Left ventricle myocardium inferior (tissue), 1 donor: ENCODE data around the gene EMC7. TPM values are rescaled to one million over a fixed set of nuclear protein-coding genes. Genes with fewer than 3 reads are reported as not detected.
A peak's percentile ranks its signal among the peaks of the same experiment; 100 is the strongest.

Experiments used
- DNase-seq: peaks from one replicate; pipeline ENCODE4 v3.0.0-alpha.2; 2020
- H3K27ac ChIP-seq: fragments of 200-600 bp; replicated peaks from 2 replicates; pipeline ENCODE4 v1.8.0; 2021
- H3K27me3 ChIP-seq: fragments of 200-600 bp; 2 replicates; pipeline ENCODE4 v1.8.0; 2021; ENCODE audit warnings: low read depth
- H3K36me3 ChIP-seq: fragments of 200-600 bp; 2 replicates; pipeline ENCODE4 v1.8.0; 2021
- H3K4me1 ChIP-seq: fragments of 200-600 bp; 2 replicates; pipeline ENCODE4 v1.8.0; 2021
- H3K4me3 ChIP-seq: fragments of 200-600 bp; 2 replicates; pipeline ENCODE4 v1.8.0; 2021; ENCODE audit warnings: mild to moderate bottlenecking, moderate library complexity
- H3K9me3 ChIP-seq: fragments of 200-600 bp; replicated peaks from 2 replicates; pipeline ENCODE4 v1.8.0; 2021
- CTCF ChIP-seq: fragments of 200-600 bp; IDR thresholded peaks from 2 replicates; pipeline ENCODE4 v1.8.0; 2021; ENCODE audit warnings: antibody characterized with exemption, mild to moderate bottlenecking, borderline replicate concordance
- intact Hi-C: fragments of 100-400 bp; cut with micrococcal nuclease; formaldehyde crosslinking; loops from one replicate; pipeline ENCODE4 v1.11.0; 2022
- total RNA-seq: library from RNA; stranded (reverse); fragmentation: NEBNext Ultra II Directional; extraction: Animal tissue kit (Norgen Biotek cat#: 25700); gene quantifications from one replicate; pipeline ENCODE4 v1.2.1, GENCODE V29; 2021
- donor health status: DM: no; HTN: yes; CAD: no; lungs with severe emphysema.

EMC7 gene
- total RNA-seq, 1 donor from 2014 or later: 56.5 TPM

GRCh38 chr15:34107315-34107714 is 5.7 kb upstream of the EMC7 start:
- Histone ChIP-seq H3K4me1 (peaks cover 8% of the 10 kb centered on the region), H3K36me3 (no peaks in the 10 kb centered on the region), H3K27me3 (no peaks in the 10 kb centered on the region), H3K9me3 (no peaks in the 10 kb centered on the region), H3K4me3 (no peak overlapping the region), H3K27ac (no peak overlapping the region)
- no peak for TF ChIP-seq CTCF
- intact Hi-C loops: loop anchor here (10.0 kb wide), 1 partner anchor 117 kb away; the partner anchor contains the start of gene EMC4
- no peak for DNase-seq

- DNase-seq: no peak
- Histone ChIP-seq H3K4me3 (no peak overlapping the region), H3K27ac (no peak overlapping the region), H3K36me3 (no peaks in the 10 kb centered on the region), H3K4me1 (peaks cover 11% of the 10 kb centered on the region), H3K27me3 (no peaks in the 10 kb centered on the region), H3K9me3 (no peaks in the 10 kb centered on the region)
- intact Hi-C loops: loop anchor here (10.0 kb wide), 1 partner anchor 118 kb away; the partner anchor contains the start of gene EMC4
- TF ChIP-seq CTCF: no peak
These were observed 4.8 kb upstream of the EMC7 start for GRCh38 chr15:34106423-34106822.

- Histone ChIP-seq H3K9me3 (no peaks in the 10 kb centered on the region), H3K36me3 (peaks cover 4% of the 10 kb centered on the region), H3K27ac (peak overlapping the region; percentile 91), H3K4me1 (peaks cover 37% of the 10 kb centered on the region), H3K4me3 (peak overlapping the region; percentile 72), H3K27me3 (no peaks in the 10 kb centered on the region)
- no peak for DNase-seq
- intact Hi-C loops: loop anchor here (10.0 kb wide), 1 partner anchor 122 kb away; the partner anchor contains the start of gene EMC4
- no peak for TF ChIP-seq CTCF
These were observed 688 bp upstream of the EMC7 start for GRCh38 chr15:34102175-34102925.

- DNase-seq: no peak
- H3K9me3 ChIP-seq: no peaks in the 10 kb centered on the region
- peaks cover 37% of the 10 kb centered on the region for H3K4me1 ChIP-seq
- no peaks in the 10 kb centered on the region for H3K27me3 ChIP-seq
- peak overlapping the region; percentile 72 for H3K4me3 ChIP-seq
- peaks cover 11% of the 10 kb centered on the region for H3K36me3 ChIP-seq
- no peak for TF ChIP-seq CTCF
- no peak overlapping the region for H3K27ac ChIP-seq
- intact Hi-C loops: loop anchor here (10.0 kb wide), 1 partner anchor 125 kb away; the partner anchor contains the start of gene EMC4
These were observed 1.7 kb downstream of the EMC7 start for GRCh38 chr15:34099914-34100313.

GRCh38 chr15:34085746-34086145 is 15.9 kb downstream of the EMC7 start:
- TF ChIP-seq CTCF: no peak
- H3K4me3 ChIP-seq: no peak overlapping the region
- peaks cover 71% of the 10 kb centered on the region for H3K36me3 ChIP-seq
- DNase-seq: no peak
- no peaks in the 10 kb centered on the region for H3K27me3 ChIP-seq
- intact Hi-C loops: no loop called here
- no peak overlapping the region for H3K27ac ChIP-seq
- no peaks in the 10 kb centered on the region for H3K4me1 ChIP-seq
- H3K9me3 ChIP-seq: no peaks in the 10 kb centered on the region
